GM18508 (cell line): ENCODE measurements around the gene TMEM121.

ENCODE experiments used
- ATAC-seq: cut with Tn5 transposase; IDR thresholded peaks from one replicate; pipeline ENCODE4 v1.9.1; 2021; ENCODE audit warnings: moderate number of reproducible peaks; ENCODE audit not compliant: insufficient read depth, unreplicated experiment

Gene TMEM121

DNA sequence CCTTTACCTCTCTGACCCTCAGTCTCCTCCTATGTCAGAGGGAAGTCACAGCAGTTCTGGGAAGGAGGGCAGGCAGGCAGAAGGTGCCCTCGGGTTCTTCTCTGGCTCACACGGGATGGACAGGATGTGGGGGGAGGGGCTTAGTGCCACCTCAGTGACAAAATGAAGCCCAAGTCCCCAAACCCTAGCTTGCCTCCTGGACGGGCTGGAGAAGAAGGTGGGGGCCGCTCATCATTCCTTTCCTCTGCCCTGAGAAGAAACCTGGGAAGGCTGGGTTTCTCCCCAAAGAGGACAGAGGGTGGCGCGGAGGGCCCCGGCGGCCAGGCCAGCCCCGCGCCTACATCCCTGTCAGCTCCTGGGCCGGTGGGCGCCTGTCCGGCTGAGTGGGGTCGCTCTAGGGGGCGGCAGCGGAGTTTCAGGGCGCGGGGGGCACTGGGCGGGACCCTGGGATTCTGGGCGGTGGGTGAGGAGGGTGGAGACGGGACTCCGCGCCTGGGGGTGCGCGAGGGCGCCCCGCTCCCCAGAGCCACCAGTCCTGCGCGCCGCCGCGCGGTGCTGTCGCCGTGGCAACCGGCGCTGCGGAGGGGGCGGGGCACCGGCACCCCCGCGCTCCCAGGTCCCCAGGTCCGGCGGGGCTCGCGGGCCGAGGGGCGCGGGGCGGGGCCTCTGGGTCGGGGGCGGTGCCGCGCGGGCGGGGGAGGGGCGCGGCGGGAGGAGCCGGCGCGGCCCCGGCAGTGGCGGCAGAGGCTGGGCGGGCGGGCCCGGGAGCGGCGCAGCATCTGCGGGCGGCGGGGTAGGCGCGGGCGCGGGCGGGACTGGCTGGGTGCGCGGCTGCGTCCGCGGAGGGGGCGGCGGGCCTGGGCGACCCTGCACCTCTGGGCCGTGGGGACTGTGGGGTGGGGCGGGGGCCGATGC, at the start of gene TMEM121:
Gene TMEM121 (plus strand): TSS at position 723 of the 915 bp plus-strand sequence. CDS start 2,252 bp downstream, outside the sequence.
- no peak for ATAC-seq

GRCh38 chr14:105476831-105477659, 49.3 kb upstream of the TMEM121 start:
- no peak for ATAC-seq

DNA sequence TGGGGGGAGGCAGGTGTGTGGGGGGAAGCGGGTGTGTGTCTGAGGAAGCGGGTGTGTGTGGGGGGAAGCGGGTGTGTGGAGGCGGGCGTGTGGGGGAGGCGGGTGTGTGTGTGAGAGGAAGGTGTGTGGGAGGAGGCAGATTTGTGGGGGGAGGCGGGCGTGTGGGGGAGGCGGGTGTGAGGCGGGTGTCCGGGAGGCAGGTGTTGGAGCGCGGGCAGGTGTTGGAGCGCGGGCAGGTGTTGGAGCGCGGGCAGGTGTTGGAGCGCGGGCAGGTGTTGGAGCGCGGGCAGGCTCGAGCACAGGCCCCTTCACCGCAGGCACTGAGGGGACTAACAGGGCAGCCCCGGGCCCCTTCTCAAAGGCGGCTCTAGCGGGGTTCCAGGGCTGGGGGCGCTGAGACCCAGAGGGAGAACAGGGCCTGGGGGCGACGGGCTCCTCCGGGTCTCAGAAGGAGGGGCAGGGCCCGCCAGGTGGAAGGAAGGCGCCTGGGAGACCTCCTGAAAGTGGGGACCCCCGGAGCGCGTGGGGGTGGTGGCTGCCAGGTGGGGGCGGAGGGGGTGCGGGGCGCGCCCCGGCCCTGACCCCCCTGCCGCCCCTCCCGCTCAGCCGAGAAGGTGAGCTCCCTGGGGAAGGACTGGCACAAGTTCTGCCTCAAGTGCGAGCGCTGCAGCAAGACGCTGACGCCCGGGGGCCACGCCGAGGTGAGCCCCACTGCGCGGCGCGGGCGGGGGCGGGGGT, 48.6 kb upstream of the TMEM121 start:
- ATAC-seq, result no peak

- no peak for ATAC-seq
Observed at GRCh38 chr14:105478398-105479251, 47.8 kb upstream of the TMEM121 start.

DNA sequence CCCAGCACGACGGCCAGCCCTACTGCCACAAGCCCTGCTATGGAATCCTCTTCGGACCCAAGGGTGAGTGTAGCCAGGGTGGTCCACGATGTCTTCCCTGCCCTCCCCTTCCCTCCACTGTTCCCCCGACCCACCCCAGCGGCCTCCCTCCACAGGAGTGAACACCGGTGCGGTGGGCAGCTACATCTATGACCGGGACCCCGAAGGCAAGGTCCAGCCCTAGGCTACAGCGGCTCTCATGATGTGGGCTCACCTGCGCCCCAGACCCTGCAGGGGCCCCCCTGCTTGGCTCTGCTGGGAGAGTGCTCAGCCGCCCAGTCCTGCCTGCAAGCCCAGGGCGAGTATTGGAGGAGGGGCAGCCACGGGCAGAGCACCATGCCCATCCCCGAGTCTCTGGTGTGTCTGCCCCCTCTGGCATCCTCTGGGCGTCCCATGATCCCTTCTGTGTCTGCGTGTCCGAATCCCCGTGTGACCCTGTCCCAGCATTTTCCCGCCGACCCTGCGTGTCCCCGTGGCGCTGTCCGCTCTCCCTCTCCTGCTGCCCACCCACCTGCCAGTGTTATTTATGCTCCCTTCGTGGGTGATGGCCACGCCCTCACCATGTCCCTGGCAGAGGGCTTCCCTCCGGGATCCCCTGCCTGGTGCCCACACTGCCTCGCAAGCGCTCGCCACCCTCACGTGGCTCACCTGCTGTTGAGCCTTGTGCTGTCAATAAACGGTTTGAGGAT, 46.8 kb upstream of the TMEM121 start:
- no peak for ATAC-seq

DNA sequence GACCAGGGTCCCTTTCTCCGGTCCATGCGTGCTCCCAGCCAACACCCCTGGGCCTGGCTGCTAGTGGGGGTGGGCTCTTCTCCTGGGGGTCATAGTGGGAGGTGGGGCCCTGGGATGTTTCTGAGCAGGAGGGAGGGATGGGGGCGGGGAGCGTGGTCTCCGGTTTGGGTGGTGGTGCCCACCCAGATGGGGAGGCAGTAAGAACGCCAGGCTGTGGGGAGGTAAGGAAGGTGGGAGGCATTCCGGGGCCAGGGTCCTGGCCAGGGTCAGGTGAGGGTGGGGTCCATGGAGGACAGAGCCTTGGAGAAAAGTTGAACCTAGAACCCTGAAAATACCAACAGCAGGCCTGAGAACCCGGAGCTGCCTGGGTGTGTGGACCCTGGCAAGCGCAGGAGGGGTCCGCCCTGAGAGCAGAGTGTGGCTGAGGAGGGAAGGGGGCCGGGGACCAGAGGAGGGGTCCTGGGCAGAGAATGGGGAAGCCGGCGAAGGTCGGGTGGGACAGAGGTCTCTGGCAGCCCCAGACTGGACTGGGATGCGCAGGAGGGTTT, 46.1 kb upstream of the TMEM121 start:
- ATAC-seq, result no peak

DNA sequence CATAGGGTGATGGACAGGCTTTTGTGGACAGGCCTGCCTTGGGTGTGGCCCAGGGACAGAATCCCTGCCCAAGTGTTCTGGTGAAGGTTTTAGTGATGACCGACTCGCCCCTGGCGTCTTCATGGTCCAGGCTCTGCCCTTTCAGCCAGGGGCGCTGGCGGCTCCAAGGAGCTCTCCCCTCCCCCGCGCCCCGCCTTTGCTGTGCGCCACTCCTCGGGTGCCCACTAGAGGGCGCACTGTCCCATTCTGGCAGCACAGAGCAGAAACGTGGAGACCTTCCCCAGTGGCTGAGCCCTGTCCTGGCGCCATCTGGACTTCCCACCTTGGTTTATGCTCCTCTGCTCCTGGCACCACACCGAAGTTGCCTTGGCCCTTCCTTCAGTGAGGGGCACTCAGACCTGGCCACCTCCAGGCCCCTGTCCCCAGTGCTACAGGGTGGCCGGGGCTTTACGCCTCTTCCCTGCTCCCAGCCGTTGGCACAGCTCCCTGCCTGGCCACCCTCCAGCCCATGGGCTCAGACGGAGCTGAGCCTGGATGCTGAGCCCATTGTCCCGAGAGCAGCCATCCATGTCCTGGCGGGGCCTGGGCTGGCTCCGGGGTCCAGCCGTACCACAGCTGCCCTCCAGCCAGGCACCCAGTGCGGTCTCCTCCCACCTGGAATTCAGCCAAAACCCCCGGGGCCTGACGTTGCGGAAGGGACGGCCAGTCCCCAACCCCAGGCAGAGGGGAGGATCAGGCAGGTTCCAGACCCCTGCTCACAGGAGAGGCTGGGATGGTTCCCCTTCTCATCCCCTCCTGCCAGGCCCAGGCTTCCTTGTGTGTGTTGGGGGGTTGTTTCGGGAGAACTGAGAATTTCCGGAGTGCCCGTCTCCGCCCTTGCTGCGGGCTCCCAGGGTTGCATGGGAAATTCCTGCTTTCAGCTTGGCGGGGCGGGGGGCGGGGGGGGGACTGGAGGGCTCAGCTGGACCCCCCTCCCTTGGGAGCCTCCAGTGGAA, 45.3 kb upstream of the TMEM121 start:
- ATAC-seq, result no peak

DNA sequence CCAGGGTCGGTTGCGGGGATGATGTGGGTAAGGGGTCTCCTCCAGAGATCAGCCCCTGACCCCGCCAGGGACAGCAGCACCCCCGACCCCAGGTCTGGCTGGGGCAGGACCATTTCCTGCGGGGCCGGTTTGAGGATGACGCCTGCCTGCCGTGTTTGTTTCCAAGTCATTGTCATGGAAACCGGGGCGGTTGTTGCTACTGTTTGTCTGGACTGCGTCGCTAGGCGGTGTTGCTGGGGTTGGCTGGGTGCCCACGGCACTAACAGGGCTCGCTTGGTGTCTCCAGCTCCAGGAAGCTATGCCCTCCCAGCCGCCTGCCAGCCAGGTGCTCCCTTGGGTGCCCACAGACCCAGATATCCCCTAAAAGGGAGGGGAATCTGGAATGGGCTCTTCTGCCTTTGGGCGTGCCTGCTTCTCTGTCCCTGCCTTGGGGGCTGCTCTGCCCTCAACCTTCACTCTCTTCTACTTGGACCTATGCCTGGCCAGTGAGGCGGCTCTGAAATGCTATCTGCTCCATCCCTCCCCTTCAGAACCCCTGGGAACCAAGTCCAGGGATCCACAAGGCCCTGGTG, 44.4 kb upstream of the TMEM121 start:
- no peak for ATAC-seq

DNA sequence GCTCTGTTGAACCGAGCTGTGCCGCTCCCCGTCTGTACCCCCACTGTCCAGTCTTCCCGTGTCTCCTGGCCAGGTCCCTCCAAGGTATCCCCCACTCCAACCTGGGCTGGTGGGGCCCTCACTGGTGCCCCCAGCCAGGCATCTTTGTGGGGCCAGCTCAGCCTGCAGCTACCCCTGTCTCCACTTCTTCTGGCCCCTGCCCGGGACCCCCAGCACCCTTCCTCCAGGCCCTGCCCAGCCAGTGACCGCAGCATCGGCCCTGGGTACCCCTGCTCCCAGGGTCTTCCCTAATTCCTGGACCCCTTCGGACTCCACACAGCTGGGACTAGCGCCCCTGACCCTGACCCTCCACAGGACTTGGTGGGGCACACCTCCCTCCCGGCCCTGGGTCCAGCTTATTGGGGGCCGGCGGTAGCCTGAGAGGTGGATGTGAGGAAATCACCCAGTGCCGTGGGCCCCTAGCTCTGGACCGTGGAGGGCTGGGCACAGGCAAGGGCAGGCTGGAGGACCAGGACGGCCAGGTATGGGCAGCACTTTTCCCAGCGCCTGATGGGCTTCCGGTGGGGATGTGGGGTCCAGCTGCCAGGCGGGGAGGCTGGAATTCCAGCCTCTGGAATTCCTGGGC, 43.8 kb upstream of the TMEM121 start:
- no peak for ATAC-seq

GRCh38 chr14:105483300-105484068, 42.9 kb upstream of the TMEM121 start:
- no peak for ATAC-seq

DNA sequence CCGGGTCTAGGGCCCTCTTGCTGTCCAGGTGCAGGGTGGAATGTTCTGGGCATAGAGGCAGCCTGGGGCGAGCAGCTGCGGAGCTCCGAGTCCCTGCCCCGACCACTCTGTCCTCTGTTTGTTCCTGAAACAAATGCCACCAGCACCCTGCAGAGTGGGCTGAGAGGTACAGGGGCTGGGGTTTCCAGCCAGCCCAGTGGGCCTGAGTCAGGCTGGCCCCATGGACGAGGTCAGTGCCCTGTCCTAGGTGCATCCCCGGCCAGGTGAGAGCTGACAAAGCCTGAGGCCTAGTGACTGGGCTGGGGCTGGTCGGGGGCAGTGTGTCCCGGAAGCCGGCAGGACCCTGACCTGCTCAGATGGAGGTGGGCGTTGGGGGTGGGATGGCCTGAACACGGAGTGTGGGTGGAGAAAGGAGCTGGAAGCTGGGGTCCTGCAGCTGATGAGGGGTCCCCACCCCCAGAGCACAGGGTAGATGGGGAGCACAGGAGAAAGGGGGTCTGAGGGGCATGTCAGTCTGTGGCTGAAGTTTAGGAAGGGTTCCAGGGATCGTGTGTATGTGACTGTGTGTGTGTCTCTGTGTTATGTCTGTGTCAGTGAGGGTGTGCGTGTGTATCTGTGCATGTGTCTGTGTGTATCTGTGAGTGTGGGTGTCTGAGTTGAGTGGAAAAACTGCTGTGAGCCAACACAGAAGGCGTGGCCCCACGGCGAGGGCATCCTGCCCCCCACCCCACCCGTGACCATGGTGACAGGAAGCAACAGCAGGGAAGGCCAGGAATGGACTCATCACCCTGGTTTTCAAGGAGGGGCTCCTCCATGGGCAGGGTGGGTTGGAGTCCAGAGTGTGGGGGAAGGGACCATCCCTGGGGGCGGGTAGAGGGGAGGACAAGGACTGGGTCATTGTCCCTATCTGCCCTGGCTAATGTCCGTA, 42.0 kb upstream of the TMEM121 start:
- ATAC-seq, result no peak

GRCh38 chr14:105484997-105485393, 41.4 kb upstream of the TMEM121 start:
- no peak for ATAC-seq

- no peak for ATAC-seq
Observed at GRCh38 chr14:105485739-105486162, 40.6 kb upstream of the TMEM121 start.

GRCh38 chr14:105486163-105486973, 40.0 kb upstream of the TMEM121 start, which contains the start of gene CRIP1:
CRIP1 (plus strand) TSS chr14:105486886; CDS start chr14:105487260, 374 bp downstream.
- ATAC-seq, result no peak
